HG02884 (cell line): ENCODE data around the gene PTPRB.

ENCODE experiments used
- ATAC-seq: cut with Tn5 transposase; IDR thresholded peaks from one replicate; pipeline ENCODE4 v1.9.1; 2021; ENCODE audit warnings: mild to moderate bottlenecking, moderate library complexity; ENCODE audit not compliant: unreplicated experiment

Gene PTPRB

GRCh38 chr12:70467918-70468733, 169.1 kb downstream of the PTPRB start:
- ATAC-seq: no peak

GRCh38 chr12:70467476-70467875, 169.8 kb downstream of the PTPRB start:
- no peak for ATAC-seq

- no peak for ATAC-seq
These were observed 170.5 kb downstream of the PTPRB start for GRCh38 chr12:70466753-70467152.
